ENCODE measurements around the gene PCNT.

Gene PCNT

DNA sequence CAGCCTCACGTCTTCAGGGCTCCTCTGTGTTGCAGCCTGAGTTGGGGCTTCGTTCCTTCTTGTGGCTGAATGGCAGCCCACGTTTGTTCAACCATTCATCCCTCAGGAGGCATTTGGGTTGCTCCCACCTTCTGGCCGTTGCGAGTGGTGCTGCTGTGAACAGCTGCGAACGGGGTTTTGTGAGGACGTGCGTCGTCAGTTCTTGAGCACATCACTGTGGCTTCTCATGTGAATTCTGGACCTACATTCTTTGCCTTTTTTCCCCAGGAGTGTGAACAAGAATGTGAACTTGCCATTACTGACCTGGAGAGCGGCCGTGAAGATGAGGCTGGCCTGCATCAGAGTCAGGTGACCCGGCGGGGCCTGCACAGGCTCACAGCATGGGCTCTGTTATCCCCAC lies 21.9 kb downstream of the PCNT start:
- no peak overlapping the region for H3K27ac ChIP-seq (ENCODE audit: low read length)
- no peak overlapping the region for H3K4me3 ChIP-seq (ENCODE audit: low read depth in 1 of 2, low read length in 2 of 2)
- no peaks in the 10 kb centered on the region for H3K9me3 ChIP-seq (ENCODE audit: control insufficient read depth in 1 of 2, low read length in 2 of 2)
- no peaks in the 10 kb centered on the region for H3K4me1 ChIP-seq (ENCODE audit: control insufficient read depth in 1 of 2, insufficient read depth in 2 of 2, low read length in 2 of 2)
- H3K27me3 ChIP-seq (ENCODE audit: low read depth, low read length), result no peaks in the 10 kb centered on the region
- peaks cover 22 to 56% of the 10 kb centered on the region in 2 donors for H3K36me3 ChIP-seq (ENCODE audit: control insufficient read depth in 1 of 2, insufficient read depth in 2 of 2, low read length in 2 of 2)

DNA sequence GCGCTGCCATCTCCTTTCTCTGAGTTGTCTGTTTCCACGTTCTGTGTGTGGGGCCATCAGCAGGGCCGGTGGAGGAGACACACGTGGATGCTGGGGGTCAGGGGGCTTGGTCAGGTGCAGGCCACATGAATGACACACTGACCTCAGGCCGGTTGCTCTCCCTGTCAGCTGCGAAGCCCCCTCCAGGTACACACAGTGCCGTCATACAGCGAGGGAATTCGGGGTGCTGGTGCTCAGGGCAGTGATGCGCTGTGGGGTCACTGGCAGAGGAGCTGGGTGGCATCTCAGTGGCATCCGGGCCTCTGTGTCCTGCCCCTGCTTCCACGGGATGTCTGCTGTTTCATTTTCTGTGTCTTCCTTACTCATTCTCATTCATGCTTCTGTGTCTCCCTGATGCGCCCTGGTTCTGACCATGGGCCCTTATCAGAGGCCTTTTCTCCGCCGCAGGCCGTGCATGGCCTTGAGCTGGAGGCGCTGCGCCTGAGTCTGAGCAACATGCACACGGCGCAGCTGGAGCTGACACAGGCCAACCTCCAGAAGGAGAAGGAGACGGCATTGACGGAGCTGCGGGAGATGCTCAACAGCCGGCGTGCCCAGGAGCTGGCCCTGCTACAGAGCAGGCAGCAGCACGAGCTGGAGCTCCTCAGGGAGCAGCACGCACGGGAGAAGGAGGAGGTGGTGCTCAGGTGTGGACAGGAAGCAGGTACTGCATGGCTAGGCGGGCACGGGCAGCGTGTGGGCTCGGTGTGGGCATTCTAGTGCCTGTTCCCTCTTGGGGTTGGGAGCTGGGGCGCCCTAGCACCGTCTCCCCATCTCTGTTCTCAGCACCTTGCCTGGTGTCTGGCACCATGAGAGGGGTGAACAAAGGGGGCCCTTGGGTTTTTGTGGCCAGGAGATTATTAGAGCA lies 22.6 kb downstream of the PCNT start:
- no peak overlapping the region for H3K27ac ChIP-seq (ENCODE audit: low read length)
- no peak overlapping the region for H3K4me3 ChIP-seq (ENCODE audit: low read depth in 1 of 2, low read length in 2 of 2)
- H3K36me3 ChIP-seq (ENCODE audit: control insufficient read depth in 1 of 2, insufficient read depth in 2 of 2, low read length in 2 of 2), result peaks cover 22 to 62% of the 10 kb centered on the region in 2 donors
- no peaks in the 10 kb centered on the region for H3K4me1 ChIP-seq (ENCODE audit: control insufficient read depth in 1 of 2, insufficient read depth in 2 of 2, low read length in 2 of 2)
- no peaks in the 10 kb centered on the region for H3K9me3 ChIP-seq (ENCODE audit: control insufficient read depth in 1 of 2, low read length in 2 of 2)
- no peaks in the 10 kb centered on the region for H3K27me3 ChIP-seq (ENCODE audit: low read depth, low read length)

DNA sequence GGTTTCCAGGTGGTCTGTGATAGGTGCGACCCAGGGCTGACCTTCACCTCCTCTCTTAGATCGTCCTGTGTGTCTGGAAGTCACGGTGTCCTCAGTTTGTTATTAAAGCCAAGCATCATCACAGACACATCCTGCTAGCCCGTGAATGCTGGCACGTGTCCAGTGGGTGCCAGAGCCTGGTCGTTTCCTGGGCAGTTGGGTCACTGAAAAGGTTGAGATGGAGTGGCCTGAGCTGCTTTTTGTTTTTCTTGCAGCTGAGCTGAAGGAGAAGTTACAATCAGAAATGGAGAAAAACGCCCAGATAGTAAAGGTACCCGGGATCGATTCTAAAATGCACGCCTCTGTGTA lies 23.2 kb downstream of the PCNT start:
- H3K27ac ChIP-seq (ENCODE audit: low read length), result no peak overlapping the region
- peaks cover 22 to 68% of the 10 kb centered on the region in 2 donors for H3K36me3 ChIP-seq (ENCODE audit: control insufficient read depth in 1 of 2, insufficient read depth in 2 of 2, low read length in 2 of 2)
- no peaks in the 10 kb centered on the region for H3K27me3 ChIP-seq (ENCODE audit: low read depth, low read length)
- H3K9me3 ChIP-seq (ENCODE audit: control insufficient read depth in 1 of 2, low read length in 2 of 2), result no peaks in the 10 kb centered on the region
- H3K4me3 ChIP-seq (ENCODE audit: low read depth in 1 of 2, low read length in 2 of 2), result no peak overlapping the region
- H3K4me1 ChIP-seq (ENCODE audit: control insufficient read depth in 1 of 2, insufficient read depth in 2 of 2, low read length in 2 of 2), result no peaks in the 10 kb centered on the region

DNA sequence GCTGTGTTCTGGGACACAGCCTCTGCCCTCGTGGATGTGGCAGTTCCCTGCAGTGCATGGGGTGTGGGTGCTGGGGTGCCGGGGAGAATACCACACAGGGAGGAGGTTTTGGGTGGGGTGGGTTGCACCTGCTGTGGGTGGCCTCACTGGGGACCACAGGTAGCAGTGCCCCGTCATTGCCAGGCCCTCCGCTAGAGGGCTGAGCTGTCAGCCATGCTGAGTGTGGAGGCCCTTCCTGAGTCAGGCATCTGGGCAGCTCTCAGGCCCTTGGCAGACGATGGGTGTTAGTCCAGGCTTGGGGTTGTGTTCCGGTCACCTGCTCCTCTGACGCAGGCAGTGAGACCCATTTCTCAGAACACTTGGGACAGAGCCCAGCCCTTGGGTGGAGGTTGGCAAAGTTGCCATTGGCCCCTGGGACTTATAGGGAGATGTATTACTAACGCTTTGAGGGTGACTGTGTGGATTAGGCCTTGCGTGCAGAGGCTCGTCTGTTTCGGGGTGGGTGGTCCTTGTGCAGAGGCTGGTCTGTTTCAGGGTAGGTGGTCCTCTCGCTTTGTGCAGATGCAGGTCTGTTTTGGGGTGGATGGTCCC lies 23.9 kb downstream of the PCNT start:
- Histone ChIP-seq H3K27me3 (ENCODE audit: low read depth, low read length) (no peaks in the 10 kb centered on the region), H3K4me1 (ENCODE audit: control insufficient read depth in 1 of 2, insufficient read depth in 2 of 2, low read length in 2 of 2) (no peaks in the 10 kb centered on the region), H3K36me3 (ENCODE audit: control insufficient read depth in 1 of 2, insufficient read depth in 2 of 2, low read length in 2 of 2) (peaks cover 28 to 75% of the 10 kb centered on the region in 2 donors), H3K4me3 (ENCODE audit: low read depth in 1 of 2, low read length in 2 of 2) (no peak overlapping the region), H3K9me3 (ENCODE audit: control insufficient read depth in 1 of 2, low read length in 2 of 2) (no peaks in the 10 kb centered on the region), H3K27ac (ENCODE audit: low read length) (no peak overlapping the region)

DNA sequence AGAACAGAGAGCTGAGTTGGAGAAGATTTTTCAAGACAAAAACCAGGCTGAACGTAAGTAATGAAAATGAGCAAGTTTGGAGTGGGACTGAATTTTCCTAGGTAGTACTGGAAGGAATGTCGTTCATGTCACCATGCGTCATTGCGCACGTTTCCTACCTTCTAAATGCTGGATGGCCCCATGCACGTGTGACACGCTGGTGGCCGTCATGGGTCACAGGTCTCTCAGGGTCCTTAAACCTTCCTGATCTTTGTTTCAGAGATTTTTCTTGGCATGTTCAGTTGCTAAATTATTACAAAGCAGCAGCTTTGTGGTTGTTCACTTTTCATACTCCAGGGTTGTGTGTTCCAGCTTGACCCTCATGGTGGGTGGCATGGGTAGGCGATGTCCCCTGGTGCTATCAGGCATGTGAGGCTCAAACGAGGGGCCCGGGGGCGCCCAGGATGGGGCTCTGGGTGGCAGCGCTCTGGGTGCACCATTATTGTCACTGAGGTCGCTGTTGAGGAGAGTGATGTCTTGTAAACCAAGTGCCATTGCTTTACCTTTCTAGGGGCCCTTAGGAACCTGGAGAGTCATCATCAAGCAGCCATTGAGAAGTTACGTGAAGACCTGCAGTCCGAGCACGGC lies 25.3 kb downstream of the PCNT start:
- no peaks in the 10 kb centered on the region for H3K27me3 ChIP-seq (ENCODE audit: low read depth, low read length)
- no peaks in the 10 kb centered on the region for H3K4me1 ChIP-seq (ENCODE audit: control insufficient read depth in 1 of 2, insufficient read depth in 2 of 2, low read length in 2 of 2)
- H3K36me3 ChIP-seq (ENCODE audit: control insufficient read depth in 1 of 2, insufficient read depth in 2 of 2, low read length in 2 of 2), result peaks cover 40 to 88% of the 10 kb centered on the region in 2 donors
- no peak overlapping the region for H3K27ac ChIP-seq (ENCODE audit: low read length)
- H3K9me3 ChIP-seq (ENCODE audit: control insufficient read depth in 1 of 2, low read length in 2 of 2), result no peaks in the 10 kb centered on the region
- H3K4me3 ChIP-seq (ENCODE audit: low read depth in 1 of 2, low read length in 2 of 2), result no peak overlapping the region

DNA sequence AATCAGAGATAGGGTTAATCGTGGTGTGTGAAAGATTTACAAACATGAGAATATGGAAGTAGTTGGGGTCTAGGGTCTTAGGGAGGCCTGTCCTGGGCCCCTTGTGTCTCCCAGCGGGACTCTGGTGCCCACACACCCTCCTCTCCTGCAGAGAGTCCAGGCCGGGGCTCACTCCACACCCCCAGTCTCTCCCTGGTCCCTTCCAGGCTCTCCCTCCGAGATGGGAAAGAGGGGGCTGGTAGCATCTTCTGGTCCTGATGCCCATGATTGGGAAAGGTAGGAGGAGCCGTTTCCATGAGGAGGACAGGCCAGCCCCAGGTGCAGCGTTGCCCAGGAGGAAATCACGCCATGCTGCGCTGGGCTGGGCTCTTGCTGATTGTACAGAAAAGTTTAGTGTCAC lies 26.6 kb downstream of the PCNT start:
- Histone ChIP-seq H3K9me3 (ENCODE audit: control insufficient read depth in 1 of 2, low read length in 2 of 2) (no peaks in the 10 kb centered on the region), H3K27ac (ENCODE audit: low read length) (no peak overlapping the region), H3K4me1 (ENCODE audit: control insufficient read depth in 1 of 2, insufficient read depth in 2 of 2, low read length in 2 of 2) (no peaks in the 10 kb centered on the region), H3K36me3 (ENCODE audit: control insufficient read depth in 1 of 2, insufficient read depth in 2 of 2, low read length in 2 of 2) (peaks cover 48 to 97% of the 10 kb centered on the region in 2 donors), H3K4me3 (ENCODE audit: low read depth in 1 of 2, low read length in 2 of 2) (no peak overlapping the region), H3K27me3 (ENCODE audit: low read depth, low read length) (no peaks in the 10 kb centered on the region)

DNA sequence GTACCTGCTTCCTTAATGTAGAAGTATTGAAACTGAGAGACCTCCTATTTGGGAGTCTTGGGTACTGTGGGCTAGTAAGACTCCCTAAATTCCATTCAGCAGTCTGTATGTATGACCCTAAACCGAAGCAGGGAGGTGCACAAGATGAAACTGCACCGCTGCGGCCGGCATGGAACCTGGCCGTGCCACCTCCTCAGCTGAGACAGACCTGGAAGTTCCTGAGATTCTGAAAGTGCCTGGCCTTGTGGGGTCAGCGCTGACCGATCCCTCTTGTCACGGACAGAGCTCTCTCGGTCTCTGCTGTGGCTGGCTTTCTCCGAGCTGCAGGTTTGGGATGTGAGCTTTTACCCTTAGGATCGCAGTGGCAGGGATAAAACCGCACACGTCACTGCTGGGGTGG lies 27.0 kb downstream of the PCNT start:
- H3K4me1 ChIP-seq (ENCODE audit: control insufficient read depth in 1 of 2, insufficient read depth in 2 of 2, low read length in 2 of 2), result no peaks in the 10 kb centered on the region
- no peak overlapping the region for H3K27ac ChIP-seq (ENCODE audit: low read length)
- no peaks in the 10 kb centered on the region for H3K27me3 ChIP-seq (ENCODE audit: low read depth, low read length)

DNA sequence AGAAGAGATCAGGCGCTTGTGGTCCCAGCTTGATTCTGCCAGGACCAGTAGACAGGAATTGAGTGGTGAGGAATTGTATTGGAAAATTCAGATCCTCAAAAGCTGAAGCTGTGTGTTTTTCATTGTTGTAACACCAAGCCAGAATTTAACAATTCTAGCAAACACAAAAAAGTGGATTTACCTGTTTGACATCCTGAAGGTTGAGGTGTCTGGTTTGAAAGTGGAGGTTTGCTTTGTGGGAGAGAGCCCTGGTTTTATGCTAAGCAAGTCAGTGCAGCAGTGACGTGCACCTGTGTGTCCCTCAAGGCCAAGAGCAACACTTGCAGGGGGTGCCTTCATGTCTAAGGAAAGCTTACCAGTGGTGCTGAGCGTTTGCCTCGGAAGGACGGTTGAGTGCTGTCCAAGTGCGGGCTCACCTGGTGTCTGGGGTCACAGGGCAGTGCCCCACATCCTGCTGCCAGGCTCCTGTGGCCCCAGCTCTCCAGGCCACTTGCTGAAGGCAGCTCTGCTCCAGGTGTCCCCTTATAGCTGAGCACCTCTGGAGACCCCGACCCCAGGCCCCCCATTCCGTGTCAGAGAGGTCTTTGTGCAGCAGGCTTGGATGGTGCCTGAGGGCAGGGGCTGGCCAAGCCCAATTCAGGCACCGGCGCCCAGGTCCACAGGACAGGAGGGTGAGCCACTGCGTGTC lies 27.7 kb downstream of the PCNT start:
- H3K36me3 ChIP-seq (ENCODE audit: control insufficient read depth in 1 of 2, insufficient read depth in 2 of 2, low read length in 2 of 2), result peaks cover 54 to 97% of the 10 kb centered on the region in 2 donors
- H3K27me3 ChIP-seq (ENCODE audit: low read depth, low read length), result no peaks in the 10 kb centered on the region
- H3K4me3 ChIP-seq (ENCODE audit: low read depth in 1 of 2, low read length in 2 of 2), result no peak overlapping the region
- H3K27ac ChIP-seq (ENCODE audit: low read length), result no peak overlapping the region
- H3K4me1 ChIP-seq (ENCODE audit: control insufficient read depth in 1 of 2, insufficient read depth in 2 of 2, low read length in 2 of 2), result no peaks in the 10 kb centered on the region
- no peaks in the 10 kb centered on the region for H3K9me3 ChIP-seq (ENCODE audit: control insufficient read depth in 1 of 2, low read length in 2 of 2)

More for the DNA sequence above, 27.0 kb downstream of the PCNT start:
- Histone ChIP-seq H3K4me3 (ENCODE audit: low read depth in 1 of 2, low read length in 2 of 2) (no peak overlapping the region), H3K36me3 (ENCODE audit: control insufficient read depth in 1 of 2, insufficient read depth in 2 of 2, low read length in 2 of 2) (peaks cover 52 to 97% of the 10 kb centered on the region in 2 donors), H3K9me3 (ENCODE audit: control insufficient read depth in 1 of 2, low read length in 2 of 2) (no peaks in the 10 kb centered on the region)

DNA sequence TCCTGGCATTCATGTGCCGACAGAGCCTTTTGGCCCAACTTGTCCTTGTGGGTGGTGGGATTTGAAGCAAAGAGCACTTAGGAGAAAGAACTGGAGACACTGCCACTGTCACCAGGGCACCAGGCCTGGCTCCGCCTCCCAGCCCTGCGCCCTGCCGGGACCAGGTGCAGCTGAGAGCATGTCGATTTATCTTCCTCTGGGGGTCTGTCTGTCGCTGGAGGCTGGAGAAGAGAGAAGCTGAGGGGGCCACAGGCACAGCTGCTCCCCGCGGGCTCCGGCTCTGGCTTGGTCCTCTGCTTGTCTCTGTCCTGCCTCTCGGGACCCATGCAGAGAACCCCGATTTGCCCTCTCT lies 28.2 kb downstream of the PCNT start:
- H3K4me3 ChIP-seq (ENCODE audit: low read depth in 1 of 2, low read length in 2 of 2), result no peak overlapping the region
- H3K27ac ChIP-seq (ENCODE audit: low read length), result no peak overlapping the region
- H3K36me3 ChIP-seq (ENCODE audit: control insufficient read depth in 1 of 2, insufficient read depth in 2 of 2, low read length in 2 of 2), result peaks cover 58 to 97% of the 10 kb centered on the region in 2 donors
- H3K9me3 ChIP-seq (ENCODE audit: control insufficient read depth in 1 of 2, low read length in 2 of 2), result no peaks in the 10 kb centered on the region
- no peaks in the 10 kb centered on the region for H3K27me3 ChIP-seq (ENCODE audit: low read depth, low read length)
- H3K4me1 ChIP-seq (ENCODE audit: control insufficient read depth in 1 of 2, insufficient read depth in 2 of 2, low read length in 2 of 2), result no peaks in the 10 kb centered on the region

DNA sequence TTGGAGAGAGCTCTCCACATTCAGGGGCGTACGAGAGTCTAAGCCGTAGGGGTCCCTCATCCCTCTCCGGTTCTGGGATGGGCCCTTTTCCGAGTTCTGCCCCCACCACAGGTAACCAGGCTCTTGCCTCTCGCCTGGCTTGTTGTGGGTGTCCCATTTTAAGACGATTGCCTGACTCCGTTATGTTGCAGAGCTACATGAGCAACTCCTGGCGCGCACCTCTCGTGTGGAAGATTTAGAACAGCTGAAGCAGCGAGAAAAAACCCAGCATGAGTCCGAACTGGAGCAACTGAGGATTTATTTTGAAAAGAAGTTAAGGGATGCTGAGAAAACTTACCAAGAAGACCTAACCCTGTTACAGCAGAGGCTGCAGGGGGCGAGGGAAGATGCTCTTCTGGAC lies 29.0 kb downstream of the PCNT start:
- no peaks in the 10 kb centered on the region for H3K4me1 ChIP-seq (ENCODE audit: control insufficient read depth in 1 of 2, insufficient read depth in 2 of 2, low read length in 2 of 2)
- H3K9me3 ChIP-seq (ENCODE audit: control insufficient read depth in 1 of 2, low read length in 2 of 2), result no peaks in the 10 kb centered on the region
- no peaks in the 10 kb centered on the region for H3K27me3 ChIP-seq (ENCODE audit: low read depth, low read length)
- no peak overlapping the region for H3K27ac ChIP-seq (ENCODE audit: low read length)
- peaks cover 55 to 97% of the 10 kb centered on the region in 2 donors for H3K36me3 ChIP-seq (ENCODE audit: control insufficient read depth in 1 of 2, insufficient read depth in 2 of 2, low read length in 2 of 2)
- H3K4me3 ChIP-seq (ENCODE audit: low read depth in 1 of 2, low read length in 2 of 2), result no peak overlapping the region

DNA sequence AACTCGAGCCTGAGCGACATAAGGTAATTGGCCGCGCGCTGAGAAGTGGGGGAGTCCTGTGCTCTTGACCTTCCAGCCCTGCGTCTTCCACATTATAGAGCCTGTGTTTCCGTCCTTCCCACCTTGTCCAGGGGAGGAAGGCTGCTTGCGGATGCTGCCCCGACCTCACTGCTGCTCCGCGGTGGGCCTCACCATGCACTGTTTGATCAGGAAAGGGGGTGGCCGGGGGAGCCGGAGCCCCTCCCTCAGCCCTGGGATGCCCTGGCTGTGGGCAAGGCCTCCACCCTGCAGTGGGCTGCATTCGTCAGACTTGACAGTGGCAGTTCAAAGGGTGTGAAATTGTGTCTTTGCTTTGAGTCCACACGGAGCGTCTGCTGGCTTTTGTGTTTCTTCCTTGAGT lies 30.1 kb downstream of the PCNT start:
- H3K4me1 ChIP-seq (ENCODE audit: control insufficient read depth in 1 of 2, insufficient read depth in 2 of 2, low read length in 2 of 2), result no peaks in the 10 kb centered on the region
- H3K36me3 ChIP-seq (ENCODE audit: control insufficient read depth in 1 of 2, insufficient read depth in 2 of 2, low read length in 2 of 2), result peaks cover 52 to 92% of the 10 kb centered on the region in 2 donors
- H3K27me3 ChIP-seq (ENCODE audit: low read depth, low read length), result no peaks in the 10 kb centered on the region
- no peak overlapping the region for H3K4me3 ChIP-seq (ENCODE audit: low read depth in 1 of 2, low read length in 2 of 2)
- no peaks in the 10 kb centered on the region for H3K9me3 ChIP-seq (ENCODE audit: control insufficient read depth in 1 of 2, low read length in 2 of 2)
- no peak overlapping the region for H3K27ac ChIP-seq (ENCODE audit: low read length)

Measured in muscle layer of duodenum (tissue), 2 donors.